NCI-H1694 (cell line): ENCODE measurements around the gene IQSEC3.
"Not testable (repeated sequence)": the region's sequence is repeated elsewhere in the genome, so short reads cannot be mapped to it uniquely, and the experiment has no call there.

Experiments used
- DNase-seq: peaks from one replicate; lab custom pipeline; 2025; lab: John Stamatoyannopoulos, UW

Gene IQSEC3

DNA sequence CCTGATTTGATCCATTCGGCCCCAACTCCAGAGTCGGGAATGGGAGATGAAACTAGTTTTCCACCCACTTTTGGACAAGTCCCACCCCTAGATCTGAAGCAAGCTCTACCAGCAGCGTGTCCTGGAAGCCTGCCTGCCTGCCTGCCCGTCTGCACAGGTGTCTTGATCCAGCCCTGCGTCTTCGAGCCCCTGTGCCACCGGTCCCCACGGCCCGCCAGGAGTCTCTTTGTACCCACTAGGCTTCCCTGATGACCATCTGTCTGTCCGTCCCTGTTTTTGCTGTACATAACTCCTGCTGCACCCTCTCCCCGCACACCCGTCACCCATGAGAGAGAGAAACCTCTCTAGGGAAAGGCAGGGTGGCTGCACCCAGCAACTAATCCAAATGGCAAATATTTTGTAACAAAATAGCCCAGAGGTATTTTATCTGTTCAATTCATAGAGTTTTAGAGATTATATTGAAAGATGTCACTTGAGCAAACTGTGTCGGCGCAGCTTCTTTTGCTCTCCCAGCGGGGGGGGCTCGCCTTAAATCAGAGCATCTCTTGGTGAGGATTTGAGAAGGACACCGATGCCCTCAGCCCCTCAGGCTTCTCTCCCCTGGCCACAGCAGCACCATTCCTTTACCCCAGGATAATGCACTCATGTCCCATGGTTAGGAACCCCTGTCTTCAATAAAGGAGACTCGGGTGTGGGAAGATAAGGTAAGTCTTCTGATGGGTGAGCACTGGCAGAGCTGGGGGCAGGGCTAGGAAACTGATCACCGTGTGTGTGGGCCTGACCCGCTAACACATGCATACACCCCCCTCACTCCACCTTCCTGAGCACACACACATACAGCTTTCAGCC lies 111.6 kb downstream of the IQSEC3 start:
- no peak for DNase-seq

DNA sequence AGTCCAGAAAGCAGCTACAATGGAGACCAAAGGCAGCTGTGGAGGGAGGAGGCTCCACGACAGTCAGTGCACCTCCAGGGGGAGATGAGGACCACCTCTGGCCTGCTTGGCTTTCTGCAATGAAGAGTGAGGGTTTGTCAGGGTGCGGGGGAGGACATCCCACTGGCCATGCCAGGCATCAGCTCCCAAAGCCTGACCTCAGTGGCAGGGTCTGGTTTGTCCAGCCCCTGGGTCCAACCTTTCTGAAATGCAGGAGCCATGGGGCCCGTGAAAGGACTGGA lies 112.2 kb downstream of the IQSEC3 start:
- no peak for DNase-seq

DNA sequence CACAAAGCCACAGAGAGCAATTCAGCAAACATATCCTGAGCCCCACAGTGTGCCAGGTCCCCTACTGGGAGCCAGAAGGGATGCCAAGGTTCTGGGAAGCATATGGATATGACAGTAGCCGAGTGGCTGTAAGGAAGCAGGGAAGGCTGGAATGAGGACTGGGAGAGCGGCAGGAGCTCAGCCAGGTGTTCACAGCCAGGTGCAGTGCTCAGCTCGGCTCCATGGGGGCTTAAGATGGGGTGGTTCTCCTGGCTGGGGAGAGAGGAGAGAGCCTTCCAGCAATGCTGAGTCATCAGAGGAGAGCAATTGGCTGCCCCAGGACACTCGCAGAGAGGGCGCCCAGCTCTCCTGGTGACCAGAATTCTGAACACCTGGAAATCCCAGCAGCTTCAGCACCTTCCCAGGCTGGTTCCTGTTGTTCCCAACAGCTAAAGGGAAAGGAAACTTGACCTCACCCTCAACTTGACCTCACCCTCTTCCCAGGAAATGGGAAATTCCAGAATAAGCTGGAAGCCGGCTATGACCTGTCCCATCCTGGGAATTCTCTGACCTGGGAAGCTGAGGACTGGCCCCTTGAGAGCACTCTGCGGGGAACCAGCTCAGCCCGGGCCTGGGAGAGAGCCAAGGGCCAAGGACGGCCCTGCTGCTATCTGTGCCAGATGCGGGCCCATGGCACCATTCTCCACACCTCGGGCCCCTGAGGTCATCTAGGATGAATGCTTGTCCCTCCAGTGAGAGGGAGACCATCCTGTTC lies 112.7 kb downstream of the IQSEC3 start:
- peak; percentile 69 for DNase-seq

DNA sequence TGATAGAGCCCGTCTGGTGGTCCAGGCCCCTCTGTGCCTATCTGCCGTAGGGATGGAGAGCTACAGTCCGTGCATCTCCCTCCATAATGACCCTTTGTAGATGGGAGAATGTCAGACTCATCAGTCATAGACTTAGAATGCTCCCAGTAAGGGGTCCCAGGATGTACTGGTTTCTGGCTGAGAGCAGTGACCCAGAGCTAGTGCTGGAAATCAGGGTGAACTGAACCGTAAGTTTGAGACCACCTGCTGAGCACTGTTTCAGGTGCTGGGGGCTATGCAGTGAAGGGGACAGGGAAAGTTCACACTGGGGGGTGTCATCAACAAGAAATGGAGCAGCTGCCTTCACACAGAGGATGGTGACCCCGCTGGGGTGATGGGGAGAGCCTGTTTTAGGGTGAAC lies 113.3 kb downstream of the IQSEC3 start:
- DNase-seq: no peak

DNA sequence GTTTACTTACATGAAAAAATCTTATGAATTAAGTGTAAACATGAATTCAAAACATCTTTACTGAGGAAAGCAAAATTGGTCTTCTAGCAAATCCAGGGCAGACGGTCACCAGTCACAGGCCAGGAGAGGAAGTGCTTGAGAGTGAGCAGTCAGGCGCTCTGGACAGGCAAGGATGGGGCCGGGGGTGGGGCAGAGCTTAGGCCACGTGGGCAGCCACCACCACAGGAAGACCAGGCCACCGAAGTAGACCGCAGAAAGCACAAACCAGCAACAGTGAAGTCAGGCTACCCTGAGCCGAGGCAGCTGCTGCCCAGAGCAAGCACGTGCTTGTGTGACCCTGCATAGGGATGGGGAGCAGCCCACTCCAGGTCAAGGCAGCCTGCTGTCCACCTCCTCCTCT lies 113.9 kb downstream of the IQSEC3 start:
- no peak for DNase-seq

DNA sequence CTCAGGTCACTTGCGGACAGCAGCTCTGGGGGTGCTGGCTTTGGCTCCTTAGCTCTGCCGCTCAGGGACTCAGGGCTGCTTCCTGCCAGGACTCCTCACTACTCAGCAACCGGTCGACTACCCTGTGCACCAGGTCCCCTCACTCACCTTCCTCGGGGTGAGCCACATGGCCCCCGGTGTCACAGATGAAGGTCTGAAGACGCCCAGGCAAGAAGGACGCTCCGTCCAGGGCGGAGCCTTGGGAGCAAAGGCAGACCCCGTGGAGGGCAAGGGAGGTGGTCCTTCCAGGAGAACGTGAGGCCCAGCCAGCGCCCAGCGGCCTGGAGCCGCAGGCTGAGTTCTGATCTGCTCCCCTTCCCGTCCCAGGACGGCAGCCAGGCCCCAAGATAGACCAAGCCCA lies 115.4 kb downstream of the IQSEC3 start:
- no peak for DNase-seq

DNA sequence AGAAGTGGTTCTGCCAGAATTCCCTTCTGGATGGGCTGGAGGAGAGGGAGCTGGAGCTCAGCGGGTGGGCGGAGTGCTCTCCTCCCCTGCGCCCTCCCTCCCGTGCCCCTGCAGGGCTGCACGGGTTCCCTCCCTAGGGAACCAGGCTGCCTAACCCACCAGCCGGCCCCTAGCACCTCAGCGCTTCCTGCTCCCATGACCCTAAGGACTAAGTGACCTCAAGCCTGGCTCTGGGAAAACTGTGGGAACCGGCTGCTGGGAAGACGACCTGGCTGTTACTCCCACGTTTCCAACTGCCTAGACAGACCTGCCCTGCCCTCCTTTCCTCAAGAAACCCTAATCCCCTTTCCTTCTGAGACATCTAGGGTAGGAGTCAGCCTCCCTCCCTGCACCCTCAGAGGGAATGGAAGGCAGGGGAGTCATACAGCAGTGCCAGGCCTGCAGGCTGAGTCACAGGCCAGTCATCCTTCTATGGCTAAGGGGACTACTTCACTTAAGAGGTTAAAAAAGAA lies 115.9 kb downstream of the IQSEC3 start:
- no peak for DNase-seq

DNA sequence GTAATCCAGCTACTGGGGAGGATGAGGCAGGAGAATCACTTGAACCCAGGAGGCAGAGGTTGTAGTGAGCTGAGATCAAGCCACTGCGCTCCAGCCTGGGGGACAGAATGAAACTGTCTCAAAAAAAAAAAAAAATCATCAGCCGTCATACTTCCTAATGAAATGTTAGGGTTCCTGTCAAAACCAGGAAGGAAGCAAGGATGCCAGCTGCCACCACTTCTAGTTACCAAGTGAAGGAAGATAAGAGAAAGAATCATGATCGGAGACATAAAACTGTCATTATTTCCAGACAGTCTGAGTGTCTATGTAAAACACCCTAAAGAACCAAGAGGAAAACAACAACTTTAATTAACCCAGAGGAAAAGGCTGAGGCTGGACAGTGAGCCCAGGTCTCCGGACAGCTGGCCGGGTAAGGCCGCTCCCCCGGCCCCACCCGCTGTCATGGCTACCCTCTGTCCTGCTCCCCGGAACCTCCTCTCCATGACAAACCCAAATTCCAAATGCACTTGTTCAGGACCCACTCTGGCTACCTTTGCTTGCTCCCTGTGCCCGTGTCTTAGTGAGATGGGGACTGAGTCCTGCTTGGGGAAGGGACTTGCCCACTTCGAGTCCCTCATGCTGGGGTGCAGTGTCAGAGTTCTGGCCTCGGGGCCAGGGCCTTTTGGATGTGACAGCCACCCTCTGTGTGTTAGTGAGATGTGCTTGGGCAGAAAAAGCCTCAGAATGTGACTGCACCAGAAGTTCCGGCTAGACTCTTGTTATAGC lies 118.4 kb downstream of the IQSEC3 start:
- no peak for DNase-seq

DNA sequence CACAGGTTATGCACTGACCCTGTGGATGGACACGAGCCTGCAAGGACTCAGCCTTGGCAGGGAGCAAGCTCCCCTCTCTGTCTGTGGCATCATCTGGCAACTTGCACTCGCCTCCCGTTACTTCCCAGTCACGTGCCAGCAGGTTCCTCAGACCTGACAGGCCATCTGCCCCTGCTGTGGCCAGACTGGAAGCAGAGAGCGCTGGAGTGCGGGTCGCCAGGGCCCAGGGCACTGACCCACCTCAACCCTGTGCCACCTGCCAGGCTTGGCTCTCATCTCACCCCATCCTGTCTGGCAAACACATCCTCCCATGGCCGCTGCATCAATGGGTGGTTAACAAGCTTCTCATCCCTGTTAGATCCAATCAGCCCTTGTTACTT lies 119.0 kb downstream of the IQSEC3 start:
- DNase-seq: no peak

DNA sequence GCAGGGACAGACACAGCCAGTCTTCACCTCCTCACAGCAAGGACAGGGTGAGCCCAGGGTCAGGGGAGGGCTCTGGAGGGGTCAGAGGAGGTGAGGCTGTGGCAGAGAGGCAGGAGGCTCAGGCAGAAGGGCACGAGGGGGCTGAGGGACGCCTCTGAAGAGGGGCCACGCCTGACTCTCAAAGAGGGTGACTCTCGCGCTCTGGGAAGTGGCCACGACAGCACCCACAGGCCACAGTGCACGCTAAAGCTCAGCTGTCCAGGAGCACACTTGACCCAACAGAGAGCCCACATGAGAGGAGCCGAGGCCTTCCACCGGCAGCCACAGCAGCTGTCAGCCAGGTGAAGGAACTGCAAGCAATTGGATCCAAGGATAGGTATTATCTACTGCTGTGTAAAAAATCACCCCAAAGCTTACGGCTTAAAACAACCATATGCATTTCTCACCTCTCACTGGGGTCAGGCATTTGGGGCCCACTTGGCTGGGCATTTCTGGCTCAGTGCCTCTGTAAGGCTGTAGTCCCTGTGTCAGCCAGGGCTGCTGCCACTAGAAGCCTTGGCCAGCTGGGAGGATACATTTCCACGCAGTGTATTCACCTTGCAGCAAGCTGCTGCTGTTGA lies 119.5 kb downstream of the IQSEC3 start:
- DNase-seq: no peak

DNA sequence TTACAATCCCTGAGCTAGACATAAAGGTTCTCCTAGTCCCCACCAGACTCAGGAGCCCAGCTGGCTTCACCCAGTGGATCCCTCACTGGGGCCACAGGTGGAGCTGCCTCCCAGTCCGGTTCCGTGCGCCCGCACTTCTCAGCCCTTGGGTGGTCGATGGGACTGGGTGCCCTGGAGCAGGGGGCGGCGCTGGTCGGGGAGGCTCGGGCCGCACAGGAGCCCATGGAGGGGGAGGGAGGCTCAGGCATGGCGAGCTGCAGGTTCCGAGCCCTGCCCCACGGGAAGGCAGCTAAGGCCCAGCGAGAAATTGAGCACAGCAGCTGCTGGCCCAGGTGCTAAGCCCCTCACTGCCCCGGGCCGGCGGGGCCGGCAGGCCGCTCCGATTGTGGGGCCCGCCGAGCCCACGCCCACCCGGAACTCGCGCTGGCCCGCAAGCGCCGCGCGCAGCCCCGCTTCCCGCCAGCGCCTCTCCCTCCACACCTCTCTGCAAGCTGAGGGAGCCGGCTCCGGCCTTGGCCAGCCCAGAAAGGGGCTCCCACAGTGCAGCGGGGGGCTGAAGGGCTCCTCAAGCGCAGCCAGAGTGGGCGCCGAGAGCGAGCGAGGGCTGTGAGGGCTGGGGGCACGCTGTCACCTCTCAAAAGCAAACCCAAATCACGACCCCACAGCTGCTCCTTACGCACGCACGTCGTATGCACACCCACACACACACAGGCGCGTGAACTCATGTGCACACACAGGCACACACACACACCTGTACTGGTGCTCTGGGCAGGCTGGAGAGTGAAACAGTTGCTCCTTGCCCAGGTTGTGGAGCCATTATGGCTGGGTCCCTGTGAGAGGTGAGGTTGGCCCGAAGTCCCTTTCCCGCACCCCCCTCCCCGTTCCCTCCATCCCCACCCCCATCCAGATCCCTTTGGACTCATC lies 121.7 kb downstream of the IQSEC3 start:
- DNase-seq: not testable (repeated sequence)

DNA sequence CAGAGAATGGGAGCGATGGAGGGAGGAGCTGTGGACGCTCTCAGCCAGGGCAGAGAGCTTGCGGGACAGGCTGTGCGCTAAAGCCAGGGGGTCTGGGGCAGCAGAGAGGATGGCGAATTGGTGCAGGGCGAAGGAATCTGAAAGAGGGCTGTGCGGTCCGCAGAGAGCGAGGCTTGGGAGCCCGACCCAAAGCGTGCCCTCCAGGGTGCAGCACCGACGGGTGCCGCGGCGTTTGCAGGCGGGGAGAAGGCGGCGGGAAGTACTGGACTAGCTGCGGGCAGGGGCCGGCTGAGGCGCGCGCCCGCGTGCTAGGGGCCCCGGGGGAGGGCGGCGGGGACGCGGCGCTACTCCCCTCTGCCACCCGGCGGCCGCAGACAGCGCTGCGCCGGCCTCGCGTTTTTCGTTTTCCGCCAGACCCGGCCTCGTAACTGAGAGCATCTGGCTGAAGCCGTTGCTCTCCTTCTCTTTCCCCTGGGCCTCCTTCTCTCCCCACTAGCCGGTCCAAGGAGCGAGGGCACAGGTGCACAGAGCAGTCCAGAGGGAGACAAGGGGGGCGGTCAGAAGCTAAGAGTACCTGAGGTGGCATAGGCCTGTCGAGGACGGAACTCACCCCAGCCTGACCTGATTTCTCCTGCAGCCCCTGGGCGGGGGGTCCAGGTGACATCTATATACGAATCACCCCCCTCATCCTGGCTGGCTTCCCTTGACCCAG lies 122.5 kb downstream of the IQSEC3 start:
- peak; percentile 36 for DNase-seq

DNA sequence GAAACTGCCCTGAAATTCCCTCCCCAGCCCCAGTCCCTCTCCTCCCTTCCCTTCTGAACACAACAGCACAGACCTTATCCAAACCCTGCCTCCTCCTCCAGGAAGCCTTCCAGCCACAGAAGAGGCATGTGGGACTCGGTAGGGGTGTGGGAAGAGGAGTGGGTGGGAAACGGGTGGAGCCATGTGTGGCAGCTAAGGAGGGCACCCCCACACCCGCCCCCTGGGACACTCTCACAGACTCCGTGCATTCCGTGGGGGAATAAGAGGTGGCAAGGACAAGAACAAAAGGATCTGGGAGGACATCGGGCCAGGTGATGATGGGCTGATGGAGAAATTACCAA lies 123.0 kb downstream of the IQSEC3 start:
- no peak for DNase-seq

DNA sequence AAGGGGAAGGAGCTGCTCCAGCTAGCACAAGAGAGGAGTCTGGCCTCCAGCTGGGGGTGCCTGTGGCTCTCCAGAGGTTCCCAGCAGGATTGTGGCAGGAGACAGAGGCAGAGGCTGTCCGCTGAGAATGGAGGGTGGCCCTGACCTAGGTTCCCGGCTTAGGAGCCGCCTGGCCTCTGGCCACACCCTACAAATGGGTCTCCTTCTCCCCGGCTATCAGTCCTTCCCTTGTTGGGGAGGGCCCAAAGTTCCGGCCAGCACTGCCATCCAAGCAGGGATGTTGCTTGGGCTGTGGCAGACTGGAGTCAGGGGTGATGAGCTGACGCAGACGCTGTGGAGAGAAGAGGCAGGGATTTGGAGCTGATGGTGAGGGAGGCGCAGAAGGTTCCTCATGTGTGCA lies 124.3 kb downstream of the IQSEC3 start:
- DNase-seq: no peak

DNA sequence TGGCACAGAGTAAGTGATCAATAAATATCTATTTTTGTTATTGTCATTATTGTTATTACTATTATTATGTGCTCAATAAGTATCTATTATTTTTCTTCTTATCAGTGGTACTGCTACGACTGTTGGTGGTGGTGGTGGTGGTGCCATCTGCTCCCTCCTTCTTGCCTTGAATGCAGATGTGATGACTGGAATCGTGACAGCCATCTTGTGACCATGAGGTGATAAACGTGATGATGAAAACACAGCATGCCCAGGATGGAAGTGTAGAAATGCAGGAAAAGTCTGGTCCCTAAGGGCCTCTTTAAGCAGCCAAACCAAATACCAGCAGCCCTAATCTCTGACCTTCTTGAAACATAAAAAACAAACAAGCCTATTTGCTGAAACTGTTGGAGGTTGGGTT lies 125.0 kb downstream of the IQSEC3 start:
- DNase-seq: no peak

DNA sequence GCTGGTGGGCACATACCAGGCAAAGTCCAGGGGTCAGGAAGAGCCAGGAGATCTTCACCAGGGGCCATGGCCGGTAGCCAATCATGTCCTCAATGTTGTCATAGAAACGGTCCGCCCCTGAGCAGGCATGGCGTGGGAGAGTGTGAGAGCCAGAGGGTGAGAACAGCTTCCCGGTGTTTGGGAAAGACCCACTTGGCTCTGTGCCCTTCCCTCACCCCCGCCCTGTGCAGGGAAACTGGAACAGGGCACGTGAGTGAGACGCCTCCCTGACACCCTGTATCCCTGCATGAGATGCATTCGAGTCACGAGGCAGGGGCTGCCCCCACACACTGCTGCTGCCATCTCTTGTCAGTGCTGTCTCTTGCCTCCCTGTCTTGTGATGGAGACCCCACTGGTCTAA lies 126.7 kb downstream of the IQSEC3 start:
- no peak for DNase-seq

DNA sequence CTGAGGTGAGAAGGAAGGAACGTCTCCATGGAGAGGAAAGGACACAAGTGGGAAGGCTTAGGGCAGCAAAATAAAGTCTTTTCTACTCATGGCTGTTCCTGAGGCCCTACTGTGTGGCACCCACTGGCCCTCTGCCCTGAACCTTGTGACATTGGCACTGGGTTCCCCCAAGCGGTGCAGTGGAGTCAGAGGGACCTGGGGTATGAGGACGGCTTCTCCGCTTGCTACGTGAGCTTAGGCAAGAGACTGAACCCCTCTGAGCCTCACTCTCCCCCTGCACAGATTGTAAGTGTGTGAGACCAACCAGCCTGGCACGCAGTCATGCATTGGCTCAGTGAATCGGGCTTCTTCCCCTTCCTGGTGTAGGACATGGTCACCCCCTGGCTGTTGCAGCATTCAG lies 127.7 kb downstream of the IQSEC3 start:
- DNase-seq: no peak

DNA sequence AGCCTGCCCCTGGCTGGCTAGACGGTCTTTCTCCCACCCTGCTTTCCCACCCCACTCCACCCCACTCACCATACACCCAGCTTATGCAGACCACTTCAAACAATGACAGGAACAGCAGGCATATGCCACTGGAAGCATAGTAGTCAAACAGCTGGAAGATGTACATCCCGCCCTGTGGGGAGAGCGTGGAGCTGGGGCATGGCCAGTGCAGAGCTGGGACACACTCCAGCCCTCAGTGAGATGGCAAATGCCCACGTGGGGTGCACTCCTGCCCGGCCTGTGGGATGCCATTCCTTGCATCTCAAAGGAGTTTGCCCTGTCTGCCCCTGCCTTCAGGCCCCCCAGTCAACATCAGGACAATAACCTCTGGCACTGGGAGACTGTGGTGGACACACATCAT lies 128.6 kb downstream of the IQSEC3 start:
- no peak for DNase-seq

DNA sequence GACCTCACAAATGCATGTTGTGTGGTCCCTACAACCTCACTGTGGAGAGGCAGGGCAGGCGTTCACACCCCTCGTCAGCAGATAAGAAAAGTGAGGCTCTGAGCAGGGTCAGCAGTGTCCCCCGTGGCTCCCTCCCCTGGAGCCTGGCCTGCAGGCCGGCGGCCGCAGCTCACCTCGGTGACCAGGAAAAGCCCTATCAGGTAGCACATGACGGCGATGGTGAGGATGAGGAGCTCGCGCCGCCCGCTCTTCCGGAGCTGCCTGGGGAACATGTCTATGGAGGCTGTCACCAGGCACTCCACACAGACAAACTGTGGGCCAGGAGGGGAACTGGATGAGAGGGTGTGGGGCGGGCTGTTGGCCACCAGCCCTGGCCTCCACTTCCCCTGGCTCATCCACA lies 129.4 kb downstream of the IQSEC3 start:
- no peak for DNase-seq

DNA sequence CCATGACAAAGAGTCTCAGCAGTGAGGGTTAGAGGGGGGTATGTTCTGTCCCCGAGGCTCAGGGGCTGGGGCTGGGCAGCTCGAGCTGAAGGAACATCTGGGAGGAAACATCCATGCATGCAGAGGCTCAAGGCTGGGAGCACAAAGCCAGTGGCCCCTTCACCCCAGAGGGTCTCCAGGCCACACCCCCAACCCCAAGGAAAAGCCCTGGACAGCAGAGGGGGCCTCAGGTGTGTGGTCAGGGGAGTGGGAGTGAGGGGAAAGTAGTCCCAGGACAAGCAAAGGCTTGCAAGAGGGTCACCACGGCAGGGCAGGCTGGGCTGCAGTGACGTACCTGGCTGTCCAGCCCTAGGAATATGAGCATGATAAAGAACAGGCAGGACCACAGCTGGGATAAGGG lies 129.9 kb downstream of the IQSEC3 start:
- no peak for DNase-seq

DNA sequence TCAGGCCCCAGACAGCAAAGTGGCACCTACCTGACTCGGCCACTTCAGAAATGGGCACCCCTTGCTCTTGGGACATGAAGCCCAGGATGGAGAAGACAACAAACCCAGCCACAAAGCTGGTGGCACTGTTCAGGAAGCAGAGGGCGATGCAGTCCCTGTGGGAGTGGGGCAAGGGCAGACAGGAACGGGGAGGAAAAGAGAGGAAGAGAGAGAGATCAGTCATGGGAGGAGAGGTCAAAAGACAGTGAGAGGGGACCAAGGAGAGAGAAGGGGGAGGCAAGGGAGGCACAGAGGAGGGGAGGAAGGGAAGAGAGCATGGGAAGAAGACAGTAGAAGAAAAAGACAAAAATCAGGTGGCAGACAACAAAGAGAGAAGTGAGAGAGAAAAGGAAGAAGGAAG lies 130.8 kb downstream of the IQSEC3 start:
- DNase-seq: no peak
